Upper lobe of left lung (tissue), 4 donors: ENCODE results near the gene LRP2BP.

Source experiments
- EP300 ChIP-seq, 4 donors: sonication (generic); formaldehyde crosslinking; IDR thresholded peaks; one replicate each; pipeline ENCODE4 v1.5.1; 2017; ENCODE audit warnings: antibody characterized with exemption in 4 of 4, control low read depth in 2 of 4
- POLR2A ChIP-seq, 4 donors: fragments of 450-650 bp; IDR thresholded peaks; one replicate each; pipeline ENCODE4 v1.5.1; 2016 to 2017; ENCODE audit warnings: antibody characterized with exemption in 4 of 4, mild to moderate bottlenecking in 2 of 4
- POLR2AphosphoS5 ChIP-seq, 2 donors: sonication (generic); formaldehyde crosslinking; IDR thresholded peaks; one replicate each; pipeline ENCODE4 v1.5.1; 2017; ENCODE audit warnings: antibody characterized with exemption in 2 of 2
- TF ChIP-seq, protein P1 (sequence below), 6 experiments: fragments of 450-650 bp in 4 of 6; fragments of 200-600 bp in 2 of 6; sonication (generic) in 2 of 6; IDR thresholded peaks; one replicate each; pipeline ENCODE4 v1.5.1; 2016 to 2019; ENCODE audit warnings: antibody characterized with exemption in 6 of 6

DNA sequence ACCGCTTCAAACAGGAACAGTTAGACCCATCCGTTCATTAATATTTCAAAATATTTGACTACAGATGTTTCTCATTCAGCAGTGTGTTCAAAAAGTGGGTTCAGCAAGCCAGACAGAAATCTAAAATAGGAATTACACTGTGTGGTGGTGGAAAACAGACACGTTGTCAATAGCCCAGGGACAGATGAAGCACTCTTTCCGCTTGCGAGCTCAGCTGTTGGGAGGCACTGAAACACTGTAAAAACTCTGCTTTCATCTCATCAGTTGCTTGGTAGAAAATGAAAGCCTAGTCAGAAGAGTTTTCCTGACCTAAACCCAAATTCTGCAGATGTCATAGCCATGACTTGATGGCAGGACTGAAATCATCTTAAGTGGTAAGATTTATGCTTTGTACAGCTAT, 38.5 kb downstream of the LRP2BP start:
- TF ChIP-seq, protein P1, sequence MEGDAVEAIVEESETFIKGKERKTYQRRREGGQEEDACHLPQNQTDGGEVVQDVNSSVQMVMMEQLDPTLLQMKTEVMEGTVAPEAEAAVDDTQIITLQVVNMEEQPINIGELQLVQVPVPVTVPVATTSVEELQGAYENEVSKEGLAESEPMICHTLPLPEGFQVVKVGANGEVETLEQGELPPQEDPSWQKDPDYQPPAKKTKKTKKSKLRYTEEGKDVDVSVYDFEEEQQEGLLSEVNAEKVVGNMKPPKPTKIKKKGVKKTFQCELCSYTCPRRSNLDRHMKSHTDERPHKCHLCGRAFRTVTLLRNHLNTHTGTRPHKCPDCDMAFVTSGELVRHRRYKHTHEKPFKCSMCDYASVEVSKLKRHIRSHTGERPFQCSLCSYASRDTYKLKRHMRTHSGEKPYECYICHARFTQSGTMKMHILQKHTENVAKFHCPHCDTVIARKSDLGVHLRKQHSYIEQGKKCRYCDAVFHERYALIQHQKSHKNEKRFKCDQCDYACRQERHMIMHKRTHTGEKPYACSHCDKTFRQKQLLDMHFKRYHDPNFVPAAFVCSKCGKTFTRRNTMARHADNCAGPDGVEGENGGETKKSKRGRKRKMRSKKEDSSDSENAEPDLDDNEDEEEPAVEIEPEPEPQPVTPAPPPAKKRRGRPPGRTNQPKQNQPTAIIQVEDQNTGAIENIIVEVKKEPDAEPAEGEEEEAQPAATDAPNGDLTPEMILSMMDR (IDR thresholded peaks at IDR 0.05): no peak
- TF ChIP-seq POLR2A (IDR thresholded peaks at IDR 0.05) (no peak), EP300 (IDR thresholded peaks at IDR 0.05) (no peak), POLR2AphosphoS5 (IDR thresholded peaks at IDR 0.05) (no peak)
